ENCODE data around the gene TBX5.

TBX5 gene

GRCh38 chr12:114404926-114405518 lies 922 bp downstream of the TBX5 start:
- DNase-seq = no peak

- no peak for DNase-seq
Measured at GRCh38 chr12:114404083-114404925, 1.6 kb downstream of the TBX5 start.

- DNase-seq = no peak
Measured at GRCh38 chr12:114403690-114404066, 2.3 kb downstream of the TBX5 start.

- DNase-seq = no peak
Measured at GRCh38 chr12:114403011-114403689, 2.8 kb downstream of the TBX5 start.

- DNase-seq = no peak
Measured at GRCh38 chr12:114402084-114402717, 3.7 kb downstream of the TBX5 start.

- DNase-seq = no peak
Measured at GRCh38 chr12:114401328-114402083, 4.4 kb downstream of the TBX5 start.

- no peak for DNase-seq
Measured at GRCh38 chr12:114400925-114401324, 5.0 kb downstream of the TBX5 start.

GRCh38 chr12:114400361-114400811 lies 5.6 kb downstream of the TBX5 start:
- no peak for DNase-seq

- no peak for DNase-seq
Measured at GRCh38 chr12:114399664-114400211, 6.2 kb downstream of the TBX5 start.

GRCh38 chr12:114397978-114398881 lies 7.7 kb downstream of the TBX5 start:
- no peak for DNase-seq

- DNase-seq = no peak
Measured at GRCh38 chr12:114396869-114397719, 8.8 kb downstream of the TBX5 start.

- no peak for DNase-seq
Measured at GRCh38 chr12:114396153-114396868, 9.6 kb downstream of the TBX5 start.

GRCh38 chr12:114395755-114396152 lies 10.2 kb downstream of the TBX5 start:
- no peak for DNase-seq

- DNase-seq = no peak
Measured at GRCh38 chr12:114395233-114395632, 10.7 kb downstream of the TBX5 start.

GRCh38 chr12:114393569-114393968 lies 12.4 kb downstream of the TBX5 start:
- no peak for DNase-seq

- no peak for DNase-seq
Measured at GRCh38 chr12:114392909-114393308, 13.0 kb downstream of the TBX5 start.

- no peak for DNase-seq
Measured at GRCh38 chr12:114391088-114391487, 14.9 kb downstream of the TBX5 start.

GRCh38 chr12:114384739-114385138 lies 21.2 kb downstream of the TBX5 start:
- DNase-seq = no peak

GRCh38 chr12:114381177-114381576 lies 24.8 kb downstream of the TBX5 start:
- no peak for DNase-seq

GRCh38 chr12:114371733-114372132 lies 34.2 kb downstream of the TBX5 start:
- no peak for DNase-seq

Measured in activated naive CD4-positive, alpha-beta T cell treated with Interleukin-2 at 50 U/mL for 16 hours (primary cell).